ENCODE data around the gene ZNF580. TPM values are rescaled to one million over a fixed set of nuclear protein-coding genes. Genes with fewer than 3 reads are reported as not detected.

Gene ZNF580
- total and polyA plus RNA-seq, 2 of the 13 experiments (the other 11 are each of a cell fraction or from before 2014, with no cell fraction given), result 4.4 to 6.0 TPM

DNA sequence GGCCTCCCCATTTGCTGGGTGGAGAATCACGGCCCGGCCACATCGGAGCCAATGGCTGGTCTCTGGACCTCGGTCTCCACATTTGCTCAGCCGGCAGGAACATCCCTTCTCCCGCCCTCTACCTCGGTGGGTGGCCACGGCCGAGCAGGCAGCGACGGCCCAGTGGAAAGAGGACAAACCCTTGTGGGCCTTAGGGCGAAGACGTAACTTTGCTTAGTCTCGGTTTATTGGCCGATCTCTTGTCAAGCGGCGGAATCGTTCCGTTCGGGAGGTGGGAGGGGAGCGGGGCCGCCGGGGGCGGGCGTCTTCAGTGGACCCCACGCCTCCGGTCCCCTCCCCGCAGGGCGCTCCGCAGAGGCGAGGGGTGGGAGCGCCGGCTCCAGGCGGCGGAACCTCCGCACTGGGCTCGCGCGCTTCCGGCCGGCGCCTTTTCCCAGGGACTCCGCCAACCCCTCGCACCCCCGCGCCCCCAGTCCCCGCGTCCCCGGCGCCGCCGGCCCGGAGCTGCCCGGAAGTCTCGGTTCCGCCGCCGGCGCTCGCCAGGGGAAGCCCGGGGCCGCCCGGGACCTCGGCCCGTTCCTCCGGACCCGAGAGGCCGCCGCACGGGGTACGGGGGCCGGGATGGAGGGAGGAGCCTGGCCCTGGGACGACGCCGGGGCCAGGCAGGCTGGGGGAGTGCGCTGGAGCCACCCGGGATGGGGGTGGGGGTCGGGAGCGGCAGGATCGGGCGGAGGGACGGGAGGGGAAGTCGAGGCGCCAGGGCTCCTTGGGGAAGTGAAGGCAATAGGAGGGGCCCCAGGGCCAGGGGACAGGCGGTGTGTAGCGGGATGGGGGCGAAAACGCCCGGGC is at the start of gene ZNF580 (continued):
- TF ChIP-seq PRDM10 (CRISPR knock-in tag; IDR thresholded peaks at IDR 0.05; ENCODE audit: low read depth), result no peak
- TF ChIP-seq ZNF441 (CRISPR knock-in tag; IDR thresholded peaks at IDR 0.05; ENCODE audit: borderline replicate concordance), result 0 out of 2 replicates have a peak, but pooled peaks have one; percentile 9
- peak; percentile 47; the same call in 1 of the 2 replicates for TF ChIP-seq YEATS4 (CRISPR knock-in tag; IDR thresholded peaks at IDR 0.05; ENCODE audit: borderline replicate concordance)
- no peak for TF ChIP-seq RNF2 (conservative IDR thresholded peaks at IDR 0.05; ENCODE audit: low read depth)
- TF ChIP-seq ZNF232 (CRISPR knock-in tag; IDR thresholded peaks at IDR 0.05; ENCODE audit: borderline replicate concordance), result peak; percentile 59; the same call in 1 of the 2 replicates
- 0 out of 2 replicates have a peak, but pooled peaks have one; percentile 6 for TF ChIP-seq ZNF263 (CRISPR knock-in tag; IDR thresholded peaks at IDR 0.05)
- TF ChIP-seq, protein P1, sequence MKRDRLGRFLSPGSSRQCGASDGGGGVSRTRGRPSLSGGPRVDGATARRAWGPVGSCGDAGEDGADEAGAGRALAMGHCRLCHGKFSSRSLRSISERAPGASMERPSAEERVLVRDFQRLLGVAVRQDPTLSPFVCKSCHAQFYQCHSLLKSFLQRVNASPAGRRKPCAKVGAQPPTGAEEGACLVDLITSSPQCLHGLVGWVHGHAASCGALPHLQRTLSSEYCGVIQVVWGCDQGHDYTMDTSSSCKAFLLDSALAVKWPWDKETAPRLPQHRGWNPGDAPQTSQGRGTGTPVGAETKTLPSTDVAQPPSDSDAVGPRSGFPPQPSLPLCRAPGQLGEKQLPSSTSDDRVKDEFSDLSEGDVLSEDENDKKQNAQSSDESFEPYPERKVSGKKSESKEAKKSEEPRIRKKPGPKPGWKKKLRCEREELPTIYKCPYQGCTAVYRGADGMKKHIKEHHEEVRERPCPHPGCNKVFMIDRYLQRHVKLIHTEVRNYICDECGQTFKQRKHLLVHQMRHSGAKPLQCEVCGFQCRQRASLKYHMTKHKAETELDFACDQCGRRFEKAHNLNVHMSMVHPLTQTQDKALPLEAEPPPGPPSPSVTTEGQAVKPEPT (CRISPR knock-in tag; IDR thresholded peaks at IDR 0.05; ENCODE audit: low read depth), result no peak
- TF ChIP-seq TAF1 (CRISPR knock-in tag; IDR thresholded peaks at IDR 0.05), result peak; percentile 16; the same call in 1 of the 2 replicates
- TF ChIP-seq KAT7 (CRISPR knock-in tag; IDR thresholded peaks at IDR 0.05; ENCODE audit: borderline replicate concordance), result peak; percentile 8; the same call in 1 of the 2 replicates
- TF ChIP-seq RBM39 (IDR thresholded peaks at IDR 0.05; ENCODE audit: low read depth, low read length, poor library complexity, severe bottlenecking), result peak; percentile 65
- TF ChIP-seq CC2D1A (CRISPR knock-in tag; IDR thresholded peaks at IDR 0.05), result no peak
- no peak for TF ChIP-seq SNRNP70 (IDR thresholded peaks at IDR 0.05; ENCODE audit: low read depth, low read length)
- 0 out of 2 replicates have a peak, but pooled peaks have one; percentile 19 for TF ChIP-seq ZNF770 (CRISPR knock-in tag; IDR thresholded peaks at IDR 0.05)
- TF ChIP-seq STAT5B (CRISPR knock-in tag; IDR thresholded peaks at IDR 0.05), result 0 out of 2 replicates have a peak, but pooled peaks have one; percentile 10
- 0 out of 2 replicates have a peak, but pooled peaks have one; percentile 34 for TF ChIP-seq ZNF296 (CRISPR knock-in tag; conservative IDR thresholded peaks at IDR 0.05)
- TF ChIP-seq, protein P2, sequence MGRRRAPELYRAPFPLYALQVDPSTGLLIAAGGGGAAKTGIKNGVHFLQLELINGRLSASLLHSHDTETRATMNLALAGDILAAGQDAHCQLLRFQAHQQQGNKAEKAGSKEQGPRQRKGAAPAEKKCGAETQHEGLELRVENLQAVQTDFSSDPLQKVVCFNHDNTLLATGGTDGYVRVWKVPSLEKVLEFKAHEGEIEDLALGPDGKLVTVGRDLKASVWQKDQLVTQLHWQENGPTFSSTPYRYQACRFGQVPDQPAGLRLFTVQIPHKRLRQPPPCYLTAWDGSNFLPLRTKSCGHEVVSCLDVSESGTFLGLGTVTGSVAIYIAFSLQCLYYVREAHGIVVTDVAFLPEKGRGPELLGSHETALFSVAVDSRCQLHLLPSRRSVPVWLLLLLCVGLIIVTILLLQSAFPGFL (CRISPR knock-in tag; IDR thresholded peaks at IDR 0.05), result no peak
- TF ChIP-seq BCL3 (CRISPR knock-in tag; IDR thresholded peaks at IDR 0.05), result 0 out of 2 replicates have a peak, but pooled peaks have one; percentile 5
- TF ChIP-seq ZNF629 (CRISPR knock-in tag; conservative IDR thresholded peaks at IDR 0.05), result no peak
